Kasumi-1 (cell line): ENCODE results near the gene SRPRB.
A peak's percentile ranks its signal among the peaks of the same experiment; 100 is the strongest.

Experiments
- DNase-seq, 2 experiments: peaks; one replicate each; lab custom pipeline; 2025; lab: John Stamatoyannopoulos, UW

Gene SRPRB

GRCh38 chr3:133865136-133865855 lies 59.7 kb downstream of the SRPRB start:
- DNase-seq: peak in 1 of 2 experiments; percentile 8

- DNase-seq: no peak
These were observed 60.5 kb downstream of the SRPRB start for GRCh38 chr3:133866141-133866540.

- no peak for DNase-seq
These were observed 62.6 kb downstream of the SRPRB start for GRCh38 chr3:133868186-133868585.

- no peak for DNase-seq
These were observed 63.3 kb downstream of the SRPRB start for GRCh38 chr3:133868758-133869475.

GRCh38 chr3:133869586-133869985 lies 64.0 kb downstream of the SRPRB start:
- DNase-seq: no peak

- DNase-seq: no peak
These were observed 65.2 kb downstream of the SRPRB start for GRCh38 chr3:133870822-133871221.
